ENCODE measurements around the gene IFI27L2. TPM values are rescaled to one million over a fixed set of nuclear protein-coding genes. Genes with fewer than 3 reads are reported as not detected.

IFI27L2 gene
- total RNA-seq, 1 experiment from 2014 or later, result 28.6 TPM

DNA sequence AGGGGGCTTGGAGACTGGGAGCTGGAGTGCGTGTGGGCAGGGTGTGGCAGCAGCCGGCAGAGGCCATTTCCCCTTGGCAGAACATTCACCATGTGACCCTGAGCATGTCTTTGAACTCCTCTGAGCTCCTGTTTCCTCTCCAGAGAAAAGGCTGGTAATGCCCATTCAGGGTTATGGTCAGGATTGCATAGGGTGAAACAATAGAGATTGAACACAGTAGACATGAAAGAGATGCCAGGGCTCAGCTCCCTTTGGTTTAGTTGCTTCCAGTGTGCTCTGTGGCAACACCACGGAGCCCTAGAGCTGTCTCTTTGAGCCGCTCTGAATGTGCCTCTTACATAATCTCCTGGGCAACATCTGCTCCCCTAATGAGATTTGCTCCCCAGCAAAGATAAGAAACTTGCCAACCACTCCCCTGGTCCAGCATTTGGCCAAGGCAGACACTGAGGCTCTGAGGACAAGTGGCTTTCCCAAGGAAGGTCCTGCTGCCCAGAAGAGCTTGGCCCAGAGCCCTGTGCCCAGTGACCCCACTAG, 14.3 kb downstream of the IFI27L2 start:
- no peak overlapping the region for H4K5ac ChIP-seq (ENCODE audit: insufficient read length, low read depth, low read length)
- H2BK20ac ChIP-seq (ENCODE audit: low read depth, low read length, poor library complexity, severe bottlenecking), result no peak overlapping the region
- H3K4me1 ChIP-seq (ENCODE audit: insufficient read depth, low read length), result no peaks in the 10 kb centered on the region
- H3K27ac ChIP-seq (ENCODE audit: insufficient read length, low read depth, low read length), result no peak overlapping the region
- no peaks in the 10 kb centered on the region for H4K20me1 ChIP-seq (ENCODE audit: control insufficient read depth, insufficient read depth, insufficient read length)
- no peak overlapping the region for H4K8ac ChIP-seq (replicated peaks; ENCODE audit: insufficient read length, low read depth, low read length)
- no peak overlapping the region for H3K4me2 ChIP-seq (ENCODE audit: insufficient read depth, insufficient read length, low read length)
- peaks cover 15% of the 10 kb centered on the region for H3K27me3 Mint-ChIP-seq (ENCODE audit: low read depth)
- H3K36me3 Mint-ChIP-seq (ENCODE audit: insufficient read depth in 1 of 3, low read depth in 3 of 3), result no peaks in the 10 kb centered on the region; a peak in 1 of 7 replicates
- H3K4me1 Mint-ChIP-seq, result peaks cover 9 to 12% of the 10 kb centered on the region in 2 experiments
- no peaks in the 10 kb centered on the region for H3K23me2 ChIP-seq (ENCODE audit: insufficient read length, low read depth, low read length, poor library complexity, severe bottlenecking)
- no peak overlapping the region for H3K4me3 Mint-ChIP-seq
- H4K91ac ChIP-seq (ENCODE audit: insufficient read length, low read depth, low read length), result no peak overlapping the region
- TF ChIP-seq, protein P1, sequence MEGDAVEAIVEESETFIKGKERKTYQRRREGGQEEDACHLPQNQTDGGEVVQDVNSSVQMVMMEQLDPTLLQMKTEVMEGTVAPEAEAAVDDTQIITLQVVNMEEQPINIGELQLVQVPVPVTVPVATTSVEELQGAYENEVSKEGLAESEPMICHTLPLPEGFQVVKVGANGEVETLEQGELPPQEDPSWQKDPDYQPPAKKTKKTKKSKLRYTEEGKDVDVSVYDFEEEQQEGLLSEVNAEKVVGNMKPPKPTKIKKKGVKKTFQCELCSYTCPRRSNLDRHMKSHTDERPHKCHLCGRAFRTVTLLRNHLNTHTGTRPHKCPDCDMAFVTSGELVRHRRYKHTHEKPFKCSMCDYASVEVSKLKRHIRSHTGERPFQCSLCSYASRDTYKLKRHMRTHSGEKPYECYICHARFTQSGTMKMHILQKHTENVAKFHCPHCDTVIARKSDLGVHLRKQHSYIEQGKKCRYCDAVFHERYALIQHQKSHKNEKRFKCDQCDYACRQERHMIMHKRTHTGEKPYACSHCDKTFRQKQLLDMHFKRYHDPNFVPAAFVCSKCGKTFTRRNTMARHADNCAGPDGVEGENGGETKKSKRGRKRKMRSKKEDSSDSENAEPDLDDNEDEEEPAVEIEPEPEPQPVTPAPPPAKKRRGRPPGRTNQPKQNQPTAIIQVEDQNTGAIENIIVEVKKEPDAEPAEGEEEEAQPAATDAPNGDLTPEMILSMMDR (conservative IDR thresholded peaks at IDR 0.05), result no peak
- H2BK15ac ChIP-seq (ENCODE audit: low read depth, low read length), result no peak overlapping the region
- no peak overlapping the region for H3K27ac Mint-ChIP-seq
- H3K18ac ChIP-seq (ENCODE audit: insufficient read length, low read depth, low read length), result peak overlapping the region; percentile 17
- H3K4ac ChIP-seq (ENCODE audit: low read depth, low read length), result no peak overlapping the region
- no peak overlapping the region for H2BK120ac ChIP-seq (ENCODE audit: low read depth, low read length, poor library complexity, severe bottlenecking)
- H3K79me2 ChIP-seq (ENCODE audit: insufficient read depth, low read length), result no peaks in the 10 kb centered on the region
- H3K9me3 ChIP-seq (ENCODE audit: control insufficient read depth, low read depth, low read length), result no peaks in the 10 kb centered on the region
- no peak overlapping the region for H3K14ac ChIP-seq (ENCODE audit: insufficient read depth, low read length)
- H3T11ph ChIP-seq (ENCODE audit: low read length), result no peak overlapping the region
- no peak overlapping the region for H3K56ac ChIP-seq (ENCODE audit: insufficient read length, low read depth, low read length)
- peaks cover 0 to 5% of the 10 kb centered on the region in 2 experiments; a peak in 2 of 5 replicates for H3K9me3 Mint-ChIP-seq
- DNase-seq, result no peak
- no peak overlapping the region for H3K23ac ChIP-seq (ENCODE audit: insufficient read length, low read depth, low read length)
- H2BK5ac ChIP-seq (ENCODE audit: insufficient read length, low read length), result no peak overlapping the region
- WGBS (ENCODE audit: extremely low coverage, insufficient read length, low lambda C conversion rate), result no CpG with 5 or more reads among the region's 4 CpGs
- H3K27me3 ChIP-seq (ENCODE audit: insufficient read depth, low read length), result no peaks in the 10 kb centered on the region
- no peaks in the 10 kb centered on the region for H3K79me1 ChIP-seq (ENCODE audit: insufficient read depth, low read depth, low read length, poor library complexity, severe bottlenecking)
- H2BK12ac ChIP-seq (ENCODE audit: insufficient read length, low read depth, low read length), result no peak overlapping the region
- H2AK5ac ChIP-seq (ENCODE audit: insufficient read length, low read length), result no peak overlapping the region
- no peak overlapping the region for H2AFZ ChIP-seq (ENCODE audit: low read length)
- no peak overlapping the region for H3K9ac ChIP-seq (ENCODE audit: extremely low read depth, insufficient read length, low read length)
